ENCODE results near the gene RNF8.
A peak's percentile ranks its signal among the peaks of the same experiment; 100 is the strongest.

The RNF8 gene

DNA sequence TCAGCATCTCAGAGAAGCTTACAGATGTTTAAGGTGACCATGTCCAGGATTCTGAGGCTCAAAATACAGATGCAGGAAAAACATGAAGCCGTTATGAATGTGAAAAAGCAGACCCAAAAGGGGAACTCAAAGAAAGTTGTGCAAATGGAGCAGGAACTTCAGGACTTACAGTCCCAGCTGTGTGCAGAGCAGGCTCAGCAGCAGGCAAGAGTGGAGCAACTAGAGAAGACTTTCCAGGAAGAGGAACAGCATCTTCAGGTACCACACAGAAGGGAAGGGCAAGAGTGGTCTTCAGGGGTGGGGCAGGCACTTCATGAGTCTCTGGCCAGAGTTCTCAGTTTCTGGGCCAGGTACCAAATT, 15.2 kb downstream of the RNF8 start:
- TF ChIP-seq, protein P1, sequence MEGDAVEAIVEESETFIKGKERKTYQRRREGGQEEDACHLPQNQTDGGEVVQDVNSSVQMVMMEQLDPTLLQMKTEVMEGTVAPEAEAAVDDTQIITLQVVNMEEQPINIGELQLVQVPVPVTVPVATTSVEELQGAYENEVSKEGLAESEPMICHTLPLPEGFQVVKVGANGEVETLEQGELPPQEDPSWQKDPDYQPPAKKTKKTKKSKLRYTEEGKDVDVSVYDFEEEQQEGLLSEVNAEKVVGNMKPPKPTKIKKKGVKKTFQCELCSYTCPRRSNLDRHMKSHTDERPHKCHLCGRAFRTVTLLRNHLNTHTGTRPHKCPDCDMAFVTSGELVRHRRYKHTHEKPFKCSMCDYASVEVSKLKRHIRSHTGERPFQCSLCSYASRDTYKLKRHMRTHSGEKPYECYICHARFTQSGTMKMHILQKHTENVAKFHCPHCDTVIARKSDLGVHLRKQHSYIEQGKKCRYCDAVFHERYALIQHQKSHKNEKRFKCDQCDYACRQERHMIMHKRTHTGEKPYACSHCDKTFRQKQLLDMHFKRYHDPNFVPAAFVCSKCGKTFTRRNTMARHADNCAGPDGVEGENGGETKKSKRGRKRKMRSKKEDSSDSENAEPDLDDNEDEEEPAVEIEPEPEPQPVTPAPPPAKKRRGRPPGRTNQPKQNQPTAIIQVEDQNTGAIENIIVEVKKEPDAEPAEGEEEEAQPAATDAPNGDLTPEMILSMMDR (conservative IDR thresholded peaks at IDR 0.05; ENCODE audit: low read depth), result no peak
- ChIA-PET POLR2A (ENCODE audit: low non-redundant PET) (no interaction called here), CTCF (interaction anchor here (0.6 kb wide), 1 partner anchor 34 kb away, joined by 4 read pairs; no protein-coding TSS in a partner anchor)
- no peak for DNase-seq (ENCODE audit: low spot score)
- H3K27ac ChIP-seq, result no peak overlapping the region

DNA sequence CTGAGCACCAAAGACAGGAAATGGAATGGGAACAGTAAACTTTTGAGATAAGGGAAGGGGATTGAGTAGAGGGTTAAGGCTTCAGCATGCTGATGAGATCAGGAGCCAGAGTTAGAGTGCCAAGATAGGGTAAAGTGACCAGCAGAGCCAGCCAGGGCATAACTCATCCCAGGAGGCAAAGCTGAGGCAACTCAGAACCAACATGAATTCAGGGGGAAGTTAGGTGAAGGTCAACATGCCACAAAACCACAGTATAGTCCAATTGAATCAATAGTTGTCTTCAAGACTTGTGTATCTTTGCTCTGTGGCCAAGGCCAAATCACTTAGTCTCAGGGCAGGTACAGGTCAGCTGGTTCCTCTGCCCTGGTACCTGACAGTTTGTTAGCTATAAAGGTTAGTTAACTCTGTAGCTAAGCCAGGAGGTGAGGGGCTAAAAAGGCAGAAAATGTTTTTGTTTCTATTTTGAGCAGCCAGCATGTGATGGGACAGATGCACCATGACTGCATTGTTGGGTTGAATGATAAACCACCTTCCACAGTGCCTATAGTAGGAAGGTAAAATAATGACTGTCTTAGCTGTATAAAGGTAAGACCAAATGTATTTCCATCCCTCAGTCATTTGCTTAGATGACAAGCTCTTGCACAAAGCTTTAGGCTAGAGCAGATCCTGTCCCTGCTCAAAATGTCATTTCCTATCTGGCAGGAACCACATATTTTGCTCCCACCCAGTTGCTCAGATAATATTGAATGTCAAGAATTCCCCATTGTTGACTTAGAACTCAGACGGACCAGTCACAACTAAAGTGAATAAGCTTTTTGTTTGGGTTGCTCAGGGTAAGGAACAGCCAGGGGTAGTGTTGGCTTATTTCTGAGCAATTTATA, 15.8 kb downstream of the RNF8 start:
- no peak for DNase-seq (ENCODE audit: low spot score)
- H3K27ac ChIP-seq, result no peak overlapping the region
- ChIA-PET CTCF (interaction anchor here (0.6 to 0.7 kb wide), 5 partner anchors 10 to 323 kb away, joined by 3 to 4 read pairs (median 4); no protein-coding TSS in a partner anchor), POLR2A (ENCODE audit: low non-redundant PET) (no interaction called here)
- TF ChIP-seq, protein P1 (conservative IDR thresholded peaks at IDR 0.05; ENCODE audit: low read depth), result no peak

DNA sequence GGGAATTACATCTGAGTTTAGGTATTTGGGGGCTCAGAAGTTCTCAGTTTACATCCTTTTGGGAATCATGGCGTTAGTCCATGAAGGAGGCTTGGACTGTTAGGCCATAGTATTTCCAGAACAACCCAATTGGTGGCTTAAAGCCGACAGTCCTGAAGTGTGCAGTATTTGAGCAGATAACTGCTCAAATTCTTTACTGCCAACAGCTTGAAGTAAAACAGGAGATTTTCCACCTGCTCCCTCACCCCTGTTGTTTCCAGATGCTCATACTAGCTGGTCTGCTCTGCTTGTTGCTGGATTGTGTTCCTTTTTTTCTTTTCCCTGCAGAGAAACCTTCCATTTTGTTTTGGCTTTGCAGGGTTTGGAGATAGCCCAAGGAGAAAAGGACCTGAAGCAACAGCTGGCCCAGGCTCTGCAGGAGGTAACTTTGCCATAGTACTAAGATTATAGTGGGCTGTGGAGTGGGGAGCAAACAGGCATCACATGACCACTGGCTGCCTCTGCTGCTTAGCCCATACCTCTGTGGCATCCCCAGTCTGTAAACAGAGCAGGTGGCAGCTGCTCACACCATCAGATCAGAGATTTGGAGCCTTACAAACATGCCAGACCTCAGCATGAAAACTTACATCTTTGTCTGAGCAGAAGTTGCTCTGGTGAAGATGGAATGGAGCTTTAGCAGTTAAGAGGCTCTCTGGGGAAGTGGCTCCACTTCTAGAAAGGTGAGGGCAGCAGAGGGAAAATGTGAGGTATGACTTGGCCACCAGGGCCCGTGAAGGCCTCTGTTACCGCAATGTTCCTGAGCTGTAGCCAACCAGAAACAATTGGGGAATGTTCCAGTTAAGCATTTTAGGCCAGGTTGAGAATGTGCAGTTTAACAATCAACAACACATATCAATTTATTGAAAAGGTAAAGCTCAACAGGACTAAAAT, 17.6 kb downstream of the RNF8 start:
- CTCF ChIA-PET, result no interaction called here
- TF ChIP-seq, protein P1 (conservative IDR thresholded peaks at IDR 0.05; ENCODE audit: low read depth), result no peak
- DNase-seq (ENCODE audit: low spot score), result no peak
- H3K27ac ChIP-seq, result no peak overlapping the region
- POLR2A ChIA-PET (ENCODE audit: low non-redundant PET), result no interaction called here

DNA sequence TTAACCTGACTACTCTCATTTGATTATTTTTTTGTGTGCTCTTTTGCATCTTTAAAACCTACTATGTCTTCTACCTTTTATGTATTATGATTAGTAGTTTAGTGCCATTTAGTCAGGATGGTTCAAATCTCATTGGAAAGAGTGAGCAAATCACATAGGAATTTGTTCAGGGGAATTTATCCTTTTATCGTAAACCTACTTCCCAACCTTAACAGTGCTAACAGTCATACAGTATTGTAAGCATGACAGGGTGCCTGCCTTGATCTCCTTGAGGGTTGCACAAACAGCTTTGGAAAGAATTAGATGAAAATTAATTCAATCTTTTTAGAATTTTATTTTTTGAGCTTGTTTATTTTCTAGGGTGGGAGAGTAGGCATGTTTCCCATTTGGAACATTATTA, 18.3 kb downstream of the RNF8 start:
- no peak overlapping the region for H3K27ac ChIP-seq
- POLR2A ChIA-PET (ENCODE audit: low non-redundant PET), result no interaction called here
- TF ChIP-seq, protein P1 (conservative IDR thresholded peaks at IDR 0.05; ENCODE audit: low read depth), result no peak
- no peak for DNase-seq (ENCODE audit: low spot score)
- CTCF ChIA-PET, result no interaction called here

DNA sequence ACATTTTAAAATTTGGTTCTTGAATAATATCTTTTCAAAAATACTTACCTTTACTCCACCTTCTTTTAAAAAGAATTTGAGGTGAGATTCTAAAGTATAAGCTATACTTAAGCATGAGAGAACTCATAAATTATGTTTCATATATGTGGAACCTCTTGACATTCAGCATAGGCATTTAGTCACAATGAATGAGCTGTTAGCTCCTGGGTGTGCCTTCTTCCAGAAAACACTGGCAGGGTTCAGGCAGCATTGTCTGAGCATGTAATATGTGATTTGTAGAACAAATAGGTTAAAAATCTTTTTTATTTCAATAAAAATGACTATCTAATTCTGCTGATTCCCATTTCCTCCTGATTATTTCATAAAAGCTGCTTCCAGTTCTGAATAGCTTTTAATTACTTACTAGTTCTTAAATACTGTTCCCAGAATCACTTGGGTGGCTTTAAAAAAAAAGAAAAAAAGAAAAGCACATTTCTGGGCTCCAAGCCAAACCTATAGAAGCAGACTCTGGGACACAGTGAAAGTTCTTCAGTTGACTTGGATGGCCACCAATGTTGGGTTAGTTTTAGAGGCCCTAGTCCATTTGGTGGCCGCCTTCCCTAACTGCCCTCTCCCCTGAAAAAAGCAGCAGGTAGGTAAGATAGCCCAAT, 20.2 kb downstream of the RNF8 start:
- ChIA-PET POLR2A (ENCODE audit: low non-redundant PET) (no interaction called here), CTCF (interaction anchor here (0.7 to 1.0 kb wide), 2 partner anchors 9 to 48 kb away, joined by 3 read pairs; no protein-coding TSS in a partner anchor)
- DNase-seq (ENCODE audit: low spot score), result no peak
- peak overlapping the region; percentile 57; the same call in 1 of the 2 replicates for H3K27ac ChIP-seq
- TF ChIP-seq, protein P1 (conservative IDR thresholded peaks at IDR 0.05; ENCODE audit: low read depth), result no peak

DNA sequence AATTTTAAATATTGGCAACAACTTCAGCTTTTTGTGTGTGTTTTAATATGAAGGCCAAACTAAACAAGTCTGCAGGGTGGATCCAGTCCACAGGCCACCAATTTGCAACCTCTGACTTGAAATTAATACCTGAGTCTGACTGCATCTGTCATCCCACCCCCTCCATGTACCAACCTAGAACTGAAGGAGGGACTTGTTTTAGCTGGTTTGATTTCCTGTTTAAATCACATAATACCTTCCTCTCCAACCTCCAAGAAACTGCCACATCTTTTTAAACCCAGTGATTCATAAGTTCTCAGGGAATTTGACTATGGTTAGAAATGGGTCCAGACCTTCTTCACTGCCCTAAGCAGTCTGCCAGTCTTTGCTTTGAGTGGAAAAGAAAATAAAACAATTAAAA, 21.6 kb downstream of the RNF8 start:
- TF ChIP-seq, protein P1 (conservative IDR thresholded peaks at IDR 0.05; ENCODE audit: low read depth), result no peak
- peak overlapping the region; percentile 50; the same call in 1 of the 2 replicates for H3K27ac ChIP-seq
- no peak for DNase-seq (ENCODE audit: low spot score)
- ChIA-PET CTCF (no interaction called here), POLR2A (ENCODE audit: low non-redundant PET) (no interaction called here)
